Activated naive CD4-positive, alpha-beta T cell treated with anti-CD3 and anti-CD28 coated beads, Interleukin-2, amount 10 ng/mL, durations not matched to agents 7 days and 5 days (primary cell): ENCODE measurements around the gene DCAF8L1.
"Not testable (repeated sequence)": the region's sequence is repeated elsewhere in the genome, so short reads cannot be mapped to it uniquely, and the experiment has no call there.

Source experiments
- CTCF ChIA-PET: fragments of 350-600 bp; sonication (Branson Sonifier 250); formaldehyde crosslinking; loops from one replicate; lab custom pipeline; 2021; ENCODE audit warnings: antibody characterized with exemption; lab: Charles Lee
- DNase-seq: peaks from one replicate; pipeline ENCODE4 v3.0.0-alpha.2; 2020
- H3K27ac Mint-ChIP-seq: one replicate; pipeline ENCODE4 v1.8.0; 2021; ENCODE audit warnings: mild to moderate bottlenecking, moderate library complexity, mixed read lengths
- H3K27me3 Mint-ChIP-seq: one replicate; pipeline ENCODE4 v1.8.0; 2021; ENCODE audit warnings: mild to moderate bottlenecking, mixed read lengths
- H3K36me3 Mint-ChIP-seq: one replicate; pipeline ENCODE4 v1.8.0; 2021; ENCODE audit warnings: mixed read lengths
- H3K4me1 Mint-ChIP-seq: one replicate; pipeline ENCODE4 v1.8.0; 2021; ENCODE audit warnings: mixed read lengths
- H3K4me3 Mint-ChIP-seq: one replicate; pipeline ENCODE4 v1.8.0; 2021; ENCODE audit warnings: mild to moderate bottlenecking, moderate library complexity, mixed read lengths
- H3K9me3 Mint-ChIP-seq: one replicate; pipeline ENCODE4 v1.8.0; 2021; ENCODE audit warnings: mixed read lengths

DCAF8L1 gene

GRCh38 chrX:27981349-27981748 is at the start of gene DCAF8L1:
DCAF8L1 (minus strand) TSS chrX:27981449; CDS start chrX:27981334, 115 bp downstream.
- no peaks in the 10 kb centered on the region for H3K36me3 Mint-ChIP-seq
- DNase-seq = no peak
- no peaks in the 10 kb centered on the region for H3K4me1 Mint-ChIP-seq
- H3K27me3 Mint-ChIP-seq = no peaks in the 10 kb centered on the region
- CTCF ChIA-PET = no interaction called here
- H3K27ac Mint-ChIP-seq = no peak within 1 kb of the TSS
- no peak within 1 kb of the TSS for H3K4me3 Mint-ChIP-seq
- peaks cover 5% of the 10 kb centered on the region for H3K9me3 Mint-ChIP-seq

GRCh38 chrX:28022371-28022770 is 41.1 kb upstream of the DCAF8L1 start:
- no peak overlapping the region for H3K4me3 Mint-ChIP-seq

GRCh38 chrX:28016823-28017222 is 35.6 kb upstream of the DCAF8L1 start:
- no peaks in the 10 kb centered on the region for H3K27me3 Mint-ChIP-seq
- H3K4me3 Mint-ChIP-seq = no peak overlapping the region
- no peaks in the 10 kb centered on the region for H3K36me3 Mint-ChIP-seq
- CTCF ChIA-PET = no interaction called here
- DNase-seq = no peak
- H3K4me1 Mint-ChIP-seq = no peaks in the 10 kb centered on the region
- no peak overlapping the region for H3K27ac Mint-ChIP-seq
- H3K9me3 Mint-ChIP-seq = no peaks in the 10 kb centered on the region

More at GRCh38 chrX:28022371-28022770, 41.1 kb upstream of the DCAF8L1 start:
- Mint-ChIP-seq H3K4me1 (no peaks in the 10 kb centered on the region), H3K27ac (no peak overlapping the region), H3K36me3 (no peaks in the 10 kb centered on the region), H3K27me3 (no peaks in the 10 kb centered on the region), H3K9me3 (no peaks in the 10 kb centered on the region)
- CTCF ChIA-PET = no interaction called here
- no peak for DNase-seq

GRCh38 chrX:28015993-28016392 is 34.7 kb upstream of the DCAF8L1 start:
- Mint-ChIP-seq H3K27me3 (no peaks in the 10 kb centered on the region), H3K4me3 (no peak overlapping the region), H3K36me3 (no peaks in the 10 kb centered on the region), H3K4me1 (no peaks in the 10 kb centered on the region), H3K27ac (no peak overlapping the region), H3K9me3 (no peaks in the 10 kb centered on the region)
- DNase-seq = no peak
- CTCF ChIA-PET = no interaction called here

- no peaks in the 10 kb centered on the region for H3K4me1 Mint-ChIP-seq
- CTCF ChIA-PET = no interaction called here
- H3K36me3 Mint-ChIP-seq = no peaks in the 10 kb centered on the region
- no peak for DNase-seq
- no peaks in the 10 kb centered on the region for H3K9me3 Mint-ChIP-seq
- no peaks in the 10 kb centered on the region for H3K27me3 Mint-ChIP-seq
- H3K4me3 Mint-ChIP-seq = no peak overlapping the region
- no peak overlapping the region for H3K27ac Mint-ChIP-seq
Measured at GRCh38 chrX:28010875-28011274, 29.6 kb upstream of the DCAF8L1 start.

- Mint-ChIP-seq H3K4me1 (no peaks in the 10 kb centered on the region), H3K27ac (no peak overlapping the region), H3K9me3 (no peaks in the 10 kb centered on the region), H3K27me3 (no peaks in the 10 kb centered on the region), H3K36me3 (no peaks in the 10 kb centered on the region), H3K4me3 (no peak overlapping the region)
- DNase-seq = no peak
- CTCF ChIA-PET = no interaction called here
Measured at GRCh38 chrX:27998666-27999065, 17.4 kb upstream of the DCAF8L1 start.

GRCh38 chrX:27997622-27998021 is 16.4 kb upstream of the DCAF8L1 start:
- no peaks in the 10 kb centered on the region for H3K4me1 Mint-ChIP-seq

GRCh38 chrX:27996132-27996531 is 14.9 kb upstream of the DCAF8L1 start:
- Mint-ChIP-seq H3K4me3 (no peak overlapping the region), H3K9me3 (no peaks in the 10 kb centered on the region), H3K27ac (no peak overlapping the region), H3K4me1 (no peaks in the 10 kb centered on the region), H3K27me3 (no peaks in the 10 kb centered on the region), H3K36me3 (no peaks in the 10 kb centered on the region)
- no peak for DNase-seq
- CTCF ChIA-PET = no interaction called here

More at GRCh38 chrX:27997622-27998021, 16.4 kb upstream of the DCAF8L1 start:
- no peak for DNase-seq
- Mint-ChIP-seq H3K36me3 (no peaks in the 10 kb centered on the region), H3K27me3 (no peaks in the 10 kb centered on the region), H3K27ac (no peak overlapping the region), H3K9me3 (no peaks in the 10 kb centered on the region), H3K4me3 (no peak overlapping the region)
- CTCF ChIA-PET = no interaction called here

GRCh38 chrX:27995611-27996010 is 14.4 kb upstream of the DCAF8L1 start:
- DNase-seq = no peak
- no peaks in the 10 kb centered on the region for H3K36me3 Mint-ChIP-seq
- H3K4me3 Mint-ChIP-seq = no peak overlapping the region
- H3K4me1 Mint-ChIP-seq = no peaks in the 10 kb centered on the region
- H3K27ac Mint-ChIP-seq = no peak overlapping the region
- CTCF ChIA-PET = no interaction called here
- H3K9me3 Mint-ChIP-seq = no peaks in the 10 kb centered on the region
- H3K27me3 Mint-ChIP-seq = no peaks in the 10 kb centered on the region

GRCh38 chrX:27987862-27988646 is 6.8 kb upstream of the DCAF8L1 start:
- H3K27ac Mint-ChIP-seq = no peak overlapping the region
- no peaks in the 10 kb centered on the region for H3K9me3 Mint-ChIP-seq
- H3K36me3 Mint-ChIP-seq = no peaks in the 10 kb centered on the region
- CTCF ChIA-PET = no interaction called here
- no peaks in the 10 kb centered on the region for H3K4me1 Mint-ChIP-seq
- H3K4me3 Mint-ChIP-seq = no peak overlapping the region
- no peaks in the 10 kb centered on the region for H3K27me3 Mint-ChIP-seq
- DNase-seq = no peak

- not testable (repeated sequence) for H3K9me3 Mint-ChIP-seq, H3K4me1 Mint-ChIP-seq, H3K4me3 Mint-ChIP-seq
Measured at GRCh38 chrX:27976934-27977333, 4.3 kb downstream of the DCAF8L1 start.

GRCh38 chrX:27976284-27976683 is 5.0 kb downstream of the DCAF8L1 start:
- CTCF ChIA-PET = no interaction called here
- Mint-ChIP-seq H3K4me1 (no peaks in the 10 kb centered on the region), H3K9me3 (peaks cover 5% of the 10 kb centered on the region), H3K36me3 (no peaks in the 10 kb centered on the region), H3K4me3 (no peak overlapping the region), H3K27ac (no peak overlapping the region), H3K27me3 (no peaks in the 10 kb centered on the region)
- no peak for DNase-seq

More at GRCh38 chrX:27976934-27977333, 4.3 kb downstream of the DCAF8L1 start:
- H3K36me3 Mint-ChIP-seq, H3K27me3 Mint-ChIP-seq, DNase-seq, CTCF ChIA-PET, H3K27ac Mint-ChIP-seq: not testable (repeated sequence)

GRCh38 chrX:27968878-27969277 is 12.4 kb downstream of the DCAF8L1 start:
- H3K36me3 Mint-ChIP-seq = no peaks in the 10 kb centered on the region
- no peaks in the 10 kb centered on the region for H3K27me3 Mint-ChIP-seq
- H3K4me3 Mint-ChIP-seq = no peak overlapping the region
- H3K9me3 Mint-ChIP-seq = no peaks in the 10 kb centered on the region
- CTCF ChIA-PET = no interaction called here
- H3K4me1 Mint-ChIP-seq = no peaks in the 10 kb centered on the region
- H3K27ac Mint-ChIP-seq = no peak overlapping the region
- no peak for DNase-seq

GRCh38 chrX:27968352-27968751 is 12.9 kb downstream of the DCAF8L1 start:
- no peaks in the 10 kb centered on the region for H3K4me1 Mint-ChIP-seq

GRCh38 chrX:27966955-27967354 is 14.3 kb downstream of the DCAF8L1 start:
- H3K27me3 Mint-ChIP-seq = no peaks in the 10 kb centered on the region
- H3K36me3 Mint-ChIP-seq = no peaks in the 10 kb centered on the region
- CTCF ChIA-PET = no interaction called here
- no peak overlapping the region for H3K27ac Mint-ChIP-seq
- no peaks in the 10 kb centered on the region for H3K9me3 Mint-ChIP-seq
- H3K4me1 Mint-ChIP-seq = no peaks in the 10 kb centered on the region
- H3K4me3 Mint-ChIP-seq = no peak overlapping the region
- no peak for DNase-seq

More at GRCh38 chrX:27968352-27968751, 12.9 kb downstream of the DCAF8L1 start:
- Mint-ChIP-seq H3K36me3 (no peaks in the 10 kb centered on the region), H3K9me3 (no peaks in the 10 kb centered on the region), H3K27me3 (no peaks in the 10 kb centered on the region), H3K4me3 (no peak overlapping the region), H3K27ac (no peak overlapping the region)
- CTCF ChIA-PET = no interaction called here
- DNase-seq = no peak
